RWPE1 (cell line): ENCODE data around the gene CR1.
"Not testable (repeated sequence)": the region's sequence is repeated elsewhere in the genome, so short reads cannot be mapped to it uniquely, and the experiment has no call there.

Experiments used
- CTCF ChIA-PET: fragments of 350-600 bp; sonication (Branson Sonifier 250); formaldehyde crosslinking; extraction: SDS; loops from one replicate; lab custom pipeline; 2021; lab: Yijun Ruan, JAX
- POLR2A ChIA-PET: fragments of 400-600 bp; formaldehyde crosslinking; extraction: SDS; loops from one replicate; lab custom pipeline; 2020; ENCODE audit warnings: antibody characterized with exemption; ENCODE audit not compliant: low non-redundant PET; lab: Yijun Ruan, JAX
- DNase-seq: peaks from one replicate; pipeline ENCODE4 v3.0.0; 2012; ENCODE audit warnings: low spot score
- H3K27ac ChIP-seq: fragments of 450-650 bp; 2 replicates; pipeline ENCODE4 v1.5.1; 2017
- TF ChIP-seq, protein P1 (sequence below): fragments of 450-650 bp; conservative IDR thresholded peaks from 2 replicates; pipeline ENCODE4 v1.5.1; 2017; ENCODE audit warnings: low read depth, mild to moderate bottlenecking

Gene CR1

DNA sequence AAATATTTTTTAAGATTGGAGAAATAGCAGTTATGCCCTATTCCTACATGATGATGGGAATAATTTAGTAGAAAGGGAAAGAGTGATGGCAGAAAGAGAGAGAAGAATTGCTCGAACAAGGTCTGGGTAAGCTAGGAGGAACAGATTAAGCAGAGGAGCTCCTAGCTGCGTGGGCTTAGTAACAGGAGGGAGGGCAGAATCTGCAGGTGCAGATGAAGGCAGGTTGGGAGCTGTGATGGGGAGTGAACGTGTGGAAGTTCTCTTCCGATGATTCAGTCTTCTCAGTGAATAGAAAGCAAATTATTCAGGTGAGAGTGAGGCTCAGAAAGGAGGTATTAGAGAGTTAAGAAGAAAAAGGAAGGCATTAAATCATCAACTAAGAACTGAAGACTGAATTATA, 8.3 kb upstream of the CR1 start:
- ChIA-PET POLR2A (no interaction called here), CTCF (no interaction called here)
- no peak for DNase-seq
- no peak overlapping the region for H3K27ac ChIP-seq
- TF ChIP-seq, protein P1, sequence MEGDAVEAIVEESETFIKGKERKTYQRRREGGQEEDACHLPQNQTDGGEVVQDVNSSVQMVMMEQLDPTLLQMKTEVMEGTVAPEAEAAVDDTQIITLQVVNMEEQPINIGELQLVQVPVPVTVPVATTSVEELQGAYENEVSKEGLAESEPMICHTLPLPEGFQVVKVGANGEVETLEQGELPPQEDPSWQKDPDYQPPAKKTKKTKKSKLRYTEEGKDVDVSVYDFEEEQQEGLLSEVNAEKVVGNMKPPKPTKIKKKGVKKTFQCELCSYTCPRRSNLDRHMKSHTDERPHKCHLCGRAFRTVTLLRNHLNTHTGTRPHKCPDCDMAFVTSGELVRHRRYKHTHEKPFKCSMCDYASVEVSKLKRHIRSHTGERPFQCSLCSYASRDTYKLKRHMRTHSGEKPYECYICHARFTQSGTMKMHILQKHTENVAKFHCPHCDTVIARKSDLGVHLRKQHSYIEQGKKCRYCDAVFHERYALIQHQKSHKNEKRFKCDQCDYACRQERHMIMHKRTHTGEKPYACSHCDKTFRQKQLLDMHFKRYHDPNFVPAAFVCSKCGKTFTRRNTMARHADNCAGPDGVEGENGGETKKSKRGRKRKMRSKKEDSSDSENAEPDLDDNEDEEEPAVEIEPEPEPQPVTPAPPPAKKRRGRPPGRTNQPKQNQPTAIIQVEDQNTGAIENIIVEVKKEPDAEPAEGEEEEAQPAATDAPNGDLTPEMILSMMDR: no peak

DNA sequence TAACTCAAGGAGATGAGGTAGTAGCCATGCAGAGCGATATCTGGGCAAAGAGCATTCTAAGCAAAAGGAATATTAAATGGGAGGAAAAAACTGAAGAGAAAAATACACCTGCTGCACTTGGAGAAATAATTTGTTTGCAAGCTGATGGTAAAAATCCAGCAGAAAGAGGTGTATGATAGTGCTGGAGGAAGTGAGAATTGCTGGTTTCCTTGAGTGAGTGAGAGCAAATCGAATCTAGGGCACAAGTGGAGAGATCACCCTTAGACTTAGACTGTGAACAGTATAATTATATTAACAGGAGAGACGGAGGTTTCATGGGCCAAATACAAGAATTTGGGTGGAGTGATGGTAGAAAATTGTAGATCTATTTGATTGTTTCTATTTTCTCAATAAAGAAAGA, 2.7 kb upstream of the CR1 start:
- TF ChIP-seq, protein P1: no peak
- CTCF ChIA-PET: interaction anchor here (0.6 to 0.7 kb wide), 3 partner anchors 14 to 139 kb away, joined by 3 read pairs; no protein-coding TSS in a partner anchor
- H3K27ac ChIP-seq: no peak overlapping the region
- POLR2A ChIA-PET: no interaction called here
- DNase-seq: no peak

DNA sequence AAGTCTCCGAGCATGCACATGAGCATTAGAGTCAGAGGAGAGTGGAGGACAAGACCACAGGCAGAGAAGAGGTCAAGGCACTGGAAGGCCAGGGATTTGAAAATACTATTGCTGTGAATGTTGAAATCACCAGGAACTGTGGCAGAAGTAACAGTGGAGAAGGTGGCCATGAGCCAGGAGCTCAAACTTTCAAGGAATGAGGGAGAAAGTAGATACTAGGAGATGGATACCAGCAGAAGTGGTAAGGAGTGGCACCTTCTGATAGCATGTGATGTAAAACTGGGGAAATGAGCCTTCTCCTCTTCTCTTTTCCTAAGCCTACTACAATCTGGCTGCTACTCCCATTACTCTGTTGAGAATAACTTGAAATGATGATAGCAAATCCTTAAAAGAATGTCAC, 1.8 kb upstream of the CR1 start:
- DNase-seq: no peak
- POLR2A ChIA-PET: no interaction called here
- CTCF ChIA-PET: no interaction called here
- TF ChIP-seq, protein P1: no peak
- no peak overlapping the region for H3K27ac ChIP-seq

DNA sequence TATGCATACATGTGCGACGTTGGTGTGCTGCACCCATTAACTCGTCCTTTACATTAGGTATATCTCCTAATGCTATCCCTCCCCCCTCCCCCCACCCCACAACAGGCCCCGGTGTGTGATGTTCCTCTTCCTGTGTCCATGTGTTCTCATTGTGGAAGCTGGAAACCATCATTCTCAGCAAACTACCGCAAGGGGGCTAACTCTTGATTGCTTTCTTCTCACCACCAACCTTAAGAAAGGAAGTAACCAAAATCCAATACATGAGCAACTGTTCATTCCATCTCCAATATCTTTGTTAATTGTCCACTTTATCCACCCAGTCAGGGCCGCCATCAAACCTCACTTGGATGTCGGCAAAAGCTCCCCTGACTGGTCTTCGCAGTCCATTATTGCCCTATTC, 676 bp upstream of the CR1 start:
- H3K27ac ChIP-seq, CTCF ChIA-PET, DNase-seq, POLR2A ChIA-PET: not testable (repeated sequence)

DNA sequence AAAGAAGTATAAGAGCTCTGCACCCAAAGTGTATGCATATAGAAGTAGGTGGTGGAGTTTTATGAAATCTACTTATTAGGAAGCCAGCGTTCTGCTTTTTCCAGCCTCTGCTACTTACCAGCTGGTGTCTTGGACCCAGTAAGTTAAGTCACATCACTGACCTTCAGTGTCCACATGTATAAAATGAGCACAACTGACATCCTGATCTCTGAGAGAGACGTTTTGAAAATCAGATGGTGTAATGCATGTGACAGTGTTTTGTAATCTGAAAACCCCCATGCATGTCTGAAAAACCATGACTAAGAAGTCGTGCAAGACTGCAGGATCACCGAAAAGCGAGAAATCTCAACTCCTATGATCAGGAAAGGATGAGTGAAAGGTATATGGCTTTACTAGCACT, 2.0 kb downstream of the CR1 start:
- H3K27ac ChIP-seq: no peak overlapping the region
- TF ChIP-seq, protein P1: no peak
- ChIA-PET POLR2A (no interaction called here), CTCF (interaction anchor here (0.6 to 1.6 kb wide), 2 partner anchors 13 to 43 kb away, joined by 6 to 8 read pairs; no protein-coding TSS in a partner anchor)
- DNase-seq: no peak

DNA sequence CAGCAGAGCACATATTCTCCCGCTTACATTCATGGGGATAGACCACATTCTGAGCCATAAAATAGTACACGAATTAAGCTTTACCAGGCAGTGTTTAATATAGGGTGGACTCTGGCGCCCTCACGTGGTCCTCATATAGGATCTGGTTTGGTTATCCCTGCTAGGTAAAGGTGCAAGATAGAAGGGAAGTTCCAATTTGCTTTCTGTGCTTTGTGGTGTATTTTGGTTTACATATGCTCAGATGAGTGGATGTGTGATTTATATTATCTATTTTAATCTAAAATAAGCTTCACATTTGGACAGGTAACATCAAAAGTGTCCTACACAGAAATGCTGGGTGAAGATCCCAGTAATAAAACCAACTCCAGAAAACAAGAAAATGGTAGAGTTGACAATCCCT, 3.6 kb downstream of the CR1 start:
- H3K27ac ChIP-seq: no peak overlapping the region
- ChIA-PET CTCF (interaction anchor here (0.6 to 1.6 kb wide), 15 partner anchors 11 to 1009 kb away, joined by 3 to 14 read pairs (median 4); partner anchors contain the start of genes C4BPB, CD55 and CR2), POLR2A (no interaction called here)
- peak; percentile 60 for DNase-seq
- TF ChIP-seq, protein P1: peak; percentile 78

DNA sequence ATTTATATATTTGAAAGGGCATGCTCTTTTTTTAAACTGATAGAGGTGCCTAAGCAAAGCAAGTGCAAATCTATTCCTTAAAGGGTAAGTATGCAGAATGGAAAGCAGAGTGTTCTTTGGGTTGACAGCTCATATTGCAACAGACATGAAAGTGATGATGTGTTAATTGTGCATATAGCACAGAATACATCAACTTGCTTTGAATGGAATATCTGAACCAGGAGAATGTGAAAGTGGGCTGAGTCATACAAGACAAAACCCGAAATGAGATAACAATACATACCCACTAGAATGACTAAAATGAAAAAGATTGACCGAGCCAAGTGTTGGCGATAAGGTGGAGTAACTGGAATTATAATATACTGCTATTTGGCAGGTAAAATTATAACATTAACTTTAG, 4.3 kb downstream of the CR1 start:
- no peak for DNase-seq
- CTCF ChIA-PET: interaction anchor here (0.6 to 1.5 kb wide), 4 partner anchors 46 to 314 kb away, joined by 3 to 14 read pairs (median 5); partner anchors contain the start of gene CR2
- POLR2A ChIA-PET: no interaction called here
- no peak overlapping the region for H3K27ac ChIP-seq
- TF ChIP-seq, protein P1: no peak
